Adrenal gland (tissue), 12 donors: ENCODE results near the gene CDIP1. TPM values are rescaled to one million over a fixed set of nuclear protein-coding genes. Genes with fewer than 3 reads are reported as not detected.

Source experiments
- DNase-seq, 7 donors: peaks; one replicate each; pipeline ENCODE4 v3.0.0-alpha.2; 2019 to 2020
- H3K27ac ChIP-seq, 5 donors: fragments of 200-600 bp; sonication (generic) in 4 of 5; 1 replicate in 3 of 5; 2 replicates in 2 of 5; pipeline versions ENCODE4 v1.5.1 to v1.8.0; 2016 to 2020; ENCODE audit warnings: mild to moderate bottlenecking in 1 of 5
- H3K27me3 ChIP-seq: fragments of 200-600 bp; 2 replicates; pipeline ENCODE4 v1.8.0; 2021
- H3K36me3 ChIP-seq, 2 donors: fragments of 200-600 bp; replicated peaks in 1 of 2; 1 replicate in 1 of 2; 2 replicates in 1 of 2; pipeline versions ENCODE4 v1.5.1 to v1.8.0; 2018 to 2022
- H3K4me1 ChIP-seq, 2 donors: fragments of 200-600 bp; replicated peaks in 1 of 2; 1 replicate in 1 of 2; 2 replicates in 1 of 2; pipeline versions ENCODE4 v1.5.1 to v1.8.0; 2018 to 2021
- H3K4me3 ChIP-seq, 4 donors: fragments of 200-600 bp; sonication (generic) in 3 of 4; one replicate each; pipeline ENCODE4 v1.5.1; 2016 to 2018
- H3K9me3 ChIP-seq, 3 donors: fragments of 200-600 bp; sonication (generic) in 1 of 3; replicated peaks in 1 of 3; 1 replicate in 2 of 3; 2 replicates in 1 of 3; pipeline versions ENCODE4 v1.5.1 to v1.8.0; 2016 to 2021
- CTCF ChIP-seq, 6 experiments: fragments of 450-650 bp in 4 of 6; fragments of 200-600 bp in 2 of 6; sonication (generic) in 1 of 6; IDR thresholded peaks; 1 replicate in 5 of 6; 2 replicates in 1 of 6; pipeline versions ENCODE4 v1.5.1 to v1.8.0; 2016 to 2021; ENCODE audit warnings: antibody characterized with exemption in 6 of 6, mild to moderate bottlenecking in 2 of 6, moderate library complexity in 1 of 6
- POLR2A ChIP-seq, 2 donors: fragments of 450-650 bp; IDR thresholded peaks; one replicate each; pipeline ENCODE4 v1.6.1; 2017; ENCODE audit warnings: antibody characterized with exemption in 2 of 2, mild to moderate bottlenecking in 2 of 2, moderate library complexity in 1 of 2
- WGBS, 4 donors: extraction: QIAGEN DNeasy Blood & Tissue Kit in 2 of 4; methylation state at CpG; one replicate each; pipeline versions ENCODE4 v1.1.5 to v1.1.7; 2013 to 2017; 5-methylcytosine and 5-hydroxymethylcytosine counted together
- intact Hi-C, 2 donors: fragments of 100-400 bp; cut with DNase I; formaldehyde crosslinking; loops; one replicate each; pipeline versions ENCODE4 v1.14.1 to v1.15.0; 2022 to 2023
- polyA plus RNA-seq, 3 donors: library from polyadenylated mRNA; stranded (reverse); fragments of 200-250 nt in 2 of 3; fragments of 350-450 nt in 1 of 3; fragmentation: Illumina TruSeq in 1 of 3; extraction: RNeasy Lipid Tissue Mini Kit (QIAGEN cat#74804) in 1 of 3; gene quantifications; one replicate each; pipeline ENCODE4 v1.2.3, GENCODE V29; 2013 to 2014
- total RNA-seq, 9 donors: library from RNA; depleted of rRNA in 4 of 9; stranded (reverse); fragments of >200 nt in 4 of 9; fragments of 120-200 nt in 1 of 9; fragmentation: NEBNext Ultra II Directional in 1 of 9; extraction: Animal tissue kit (Norgen Biotek cat#: 25700) in 1 of 9; gene quantifications; one replicate each; pipeline versions ENCODE4 v1.1.0 to v1.2.4, GENCODE V29; 2013 to 2023
- donor health status: healthy with polysubstance abuse.
- donor health status: Bipolar disorder and iron deficiency.
- donor health status: DM: yes; HTN: yes; CAD: no.
- donor health status: DM: no; HTN: no; CAD: no.
- donor health status: DM: no; HTN: no; CAD: no.
- donor health status: DM: yes; HTN: yes; CAD: no.

Gene CDIP1
- total and polyA plus RNA-seq, 12 donors = 23.6 to 68.0 (median 42.2) TPM

DNA sequence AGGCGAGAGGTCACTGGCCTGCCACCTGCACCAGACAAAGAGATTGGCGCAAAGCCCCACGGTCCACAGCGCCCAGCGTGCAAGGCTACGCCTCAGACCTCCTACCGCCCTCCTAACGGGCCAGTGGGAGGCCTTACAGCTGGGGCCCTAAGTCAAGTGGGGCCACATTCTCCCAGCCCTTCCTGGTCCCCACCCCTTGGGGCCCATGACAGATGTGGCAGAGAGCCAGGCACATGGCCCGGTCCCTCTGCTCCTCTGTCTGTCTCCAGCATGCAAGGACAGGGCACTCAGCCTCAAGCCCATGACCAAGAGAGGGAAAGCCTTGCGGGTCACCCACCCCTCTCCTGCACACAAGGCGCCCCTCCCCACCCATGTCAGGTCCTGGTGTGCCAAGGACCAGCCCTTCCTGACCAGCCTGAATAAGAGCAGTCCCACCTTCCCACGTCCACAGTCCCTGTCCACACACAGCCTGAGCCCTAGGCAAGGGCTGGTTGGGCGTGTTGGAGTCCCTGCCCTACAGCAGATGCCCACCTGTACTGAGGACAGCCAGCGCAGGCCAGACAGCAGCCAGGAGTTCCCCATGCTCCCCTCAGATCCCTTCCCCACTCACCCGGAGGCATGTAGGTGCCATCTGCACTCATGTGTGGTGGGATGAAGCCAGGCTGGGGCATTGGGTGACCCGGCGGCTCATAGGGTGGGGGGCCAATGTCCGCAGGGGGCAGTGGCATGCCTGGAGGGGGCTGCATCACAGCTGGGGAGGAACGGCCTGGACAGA lies 25.3 kb downstream of the CDIP1 start:
- Histone ChIP-seq H3K36me3 (peaks cover 0 to 52% of the 10 kb centered on the region in 2 donors), H3K4me1 (peaks cover 20 to 44% of the 10 kb centered on the region in 2 donors), H3K4me3 (no peak overlapping the region), H3K27me3 (no peaks in the 10 kb centered on the region), H3K9me3 (no peaks in the 10 kb centered on the region), H3K27ac (peak overlapping the region in 2 of 5 donors; percentile 49 to 78)
- 79 to 91% (median 86%) methylated on average over 7 to 19 of the region's 19 CpGs for WGBS, 4 donors
- intact Hi-C loops = no loop called here
- DNase-seq = no peak
- no peak for TF ChIP-seq CTCF (IDR thresholded peaks at IDR 0.05)
- TF ChIP-seq POLR2A (IDR thresholded peaks at IDR 0.05) = no peak

DNA sequence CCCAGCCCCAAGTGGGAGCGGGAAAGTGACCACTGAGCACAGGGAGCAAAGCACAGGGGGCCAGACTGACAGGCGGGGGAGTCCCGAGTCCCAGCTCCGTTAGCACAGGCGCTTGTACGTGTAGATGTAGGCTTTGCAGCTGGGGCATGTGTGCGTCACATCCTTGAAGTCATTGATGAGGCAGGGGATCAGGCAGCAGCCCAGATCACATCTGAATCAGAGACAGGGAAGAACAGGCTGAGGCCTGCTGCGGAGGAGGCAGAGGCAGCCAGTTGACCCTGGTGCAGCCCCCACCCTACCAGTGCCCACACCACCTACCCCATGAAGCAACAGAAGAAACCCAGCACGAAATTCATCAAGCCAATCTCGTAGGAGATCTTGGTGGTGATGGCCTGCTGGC lies 26.1 kb downstream of the CDIP1 start:
- intact Hi-C loops = no loop called here
- no peak for DNase-seq
- H3K9me3 ChIP-seq = no peaks in the 10 kb centered on the region
- H3K4me3 ChIP-seq = no peak overlapping the region
- no peaks in the 10 kb centered on the region for H3K27me3 ChIP-seq
- H3K36me3 ChIP-seq = peaks cover 0 to 60% of the 10 kb centered on the region in 2 donors
- no peak overlapping the region for H3K27ac ChIP-seq
- H3K4me1 ChIP-seq = peaks cover 20 to 44% of the 10 kb centered on the region in 2 donors
- WGBS, 4 donors = 88 to 97% (median 94%) methylated on average over 7 to 10 of the region's 10 CpGs
- TF ChIP-seq POLR2A (IDR thresholded peaks at IDR 0.05) (no peak), CTCF (IDR thresholded peaks at IDR 0.05) (no peak)

- TF ChIP-seq POLR2A (IDR thresholded peaks at IDR 0.05) = no peak
- TF ChIP-seq CTCF (IDR thresholded peaks at IDR 0.05) = peak; percentile 22 to 69 (median 53)
- Histone ChIP-seq H3K36me3 (peaks cover 0 to 69% of the 10 kb centered on the region in 2 donors), H3K27ac (peak overlapping the region in 1 of 5 donors; percentile 17), H3K4me1 (peaks cover 20 to 42% of the 10 kb centered on the region in 2 donors), H3K27me3 (no peaks in the 10 kb centered on the region), H3K4me3 (no peak overlapping the region), H3K9me3 (no peaks in the 10 kb centered on the region)
- WGBS, 4 donors = 66 to 97% (median 68%) methylated on average over 4 to 9 of the region's 9 CpGs
- peak in 6 of 7 donors; percentile 60 to 88 (median 72) for DNase-seq
- intact Hi-C loops = no loop called here
Observed at GRCh38 chr16:4511441-4512082, 27.0 kb downstream of the CDIP1 start.

- Histone ChIP-seq H3K27me3 (no peaks in the 10 kb centered on the region), H3K9me3 (no peaks in the 10 kb centered on the region), H3K4me3 (no peak overlapping the region), H3K4me1 (peaks cover 16 to 35% of the 10 kb centered on the region in 2 donors), H3K27ac (peak overlapping the region in 1 of 5 donors; percentile 17), H3K36me3 (peaks cover 0 to 71% of the 10 kb centered on the region in 2 donors)
- 75 to 84% (median 80%) methylated on average over 9 to 14 of the region's 14 CpGs for WGBS, 4 donors
- TF ChIP-seq CTCF (IDR thresholded peaks at IDR 0.05) = no peak
- no peak for TF ChIP-seq POLR2A (IDR thresholded peaks at IDR 0.05)
- intact Hi-C loops = no loop called here
- no peak for DNase-seq
Observed at GRCh38 chr16:4510747-4511426, 27.7 kb downstream of the CDIP1 start.
